GM12878 (cell line): Measurements from ENCODE around the gene TMEM212. TPM values are rescaled to one million over a fixed set of nuclear protein-coding genes. Genes with fewer than 3 reads are reported as not detected.
A peak's percentile ranks its signal among the peaks of the same experiment; 100 is the strongest.

Source experiments
- BHLHE40 ChIP-seq, 2 experiments: fragments of 450-650 bp in 1 of 2; IDR thresholded peaks; 2 replicates each; pipeline ENCODE4 v1.6.1; 2011 to 2017; ENCODE audit warnings: low read depth in 2 of 2, borderline replicate concordance in 1 of 2, improper control_type of control experiment in 1 of 2, low read length in 1 of 2, mild to moderate bottlenecking in 1 of 2
- CBX3 ChIP-seq: fragments of 200-600 bp; sonication (generic); IDR thresholded peaks from 2 replicates; pipeline ENCODE4 v1.6.1; 2016; ENCODE audit warnings: low read depth, borderline replicate concordance
- CTCF ChIP-seq, 3 experiments: IDR thresholded peaks in 2 of 3; conservative IDR thresholded peaks in 1 of 3; 2 replicates each; pipeline ENCODE4 v1.5.1; 2011; ENCODE audit warnings: low read depth in 3 of 3, low read length in 3 of 3, mild to moderate bottlenecking in 3 of 3, control low read depth in 2 of 3, moderate library complexity in 2 of 3, inconsistent platforms in 1 of 3, mixed read lengths in 1 of 3; ENCODE audit not compliant: control insufficient read depth in 2 of 3, insufficient read depth in 1 of 3; ENCODE audit errors: extremely low read depth in 1 of 3
- ESRRA ChIP-seq: IDR thresholded peaks from 2 replicates; pipeline ENCODE4 v1.6.1; 2012; ENCODE audit warnings: mild to moderate bottlenecking, low read length, improper control_type of control experiment
- IKZF1 ChIP-seq: fragments of 450-650 bp; conservative IDR thresholded peaks from 2 replicates; pipeline ENCODE4 v1.6.1; 2017; ENCODE audit warnings: antibody characterized with exemption, mild to moderate bottlenecking
- NBN ChIP-seq: fragments of 450-650 bp; IDR thresholded peaks from 2 replicates; pipeline ENCODE4 v1.6.1; 2016
- NFIC ChIP-seq: IDR thresholded peaks from 2 replicates; pipeline ENCODE4 v1.6.1; 2012; ENCODE audit warnings: low read depth, mild to moderate bottlenecking, inconsistent platforms, low read length, moderate library complexity
- NFYA ChIP-seq: IDR thresholded peaks from 2 replicates; pipeline ENCODE4 v1.6.1; 2011; ENCODE audit warnings: low read depth, mild to moderate bottlenecking, low read length, improper control_type of control experiment, borderline replicate concordance
- POLR2AphosphoS2 ChIP-seq: IDR thresholded peaks from 2 replicates; pipeline ENCODE4 v1.6.1; 2011; ENCODE audit warnings: low read depth, mild to moderate bottlenecking, low read length, improper control_type of control experiment, moderate library complexity
- RAD51 ChIP-seq: fragments of 450-650 bp; IDR thresholded peaks from 2 replicates; pipeline ENCODE4 v1.6.1; 2016; ENCODE audit warnings: moderate library complexity, mild to moderate bottlenecking, inconsistent platforms
- RUNX3 ChIP-seq: IDR thresholded peaks from 2 replicates; pipeline ENCODE4 v1.6.1; 2012; ENCODE audit warnings: low read length, inconsistent platforms
- SMAD5 ChIP-seq: IDR thresholded peaks from 2 replicates; pipeline ENCODE4 v1.6.1; 2016; ENCODE audit warnings: antibody characterized with exemption, low read depth
- SMC3 ChIP-seq: IDR thresholded peaks from 2 replicates; pipeline ENCODE4 v1.6.1; 2011; ENCODE audit warnings: low read length, improper control_type of control experiment, borderline replicate concordance
- SREBF1 ChIP-seq: IDR thresholded peaks from 2 replicates; pipeline ENCODE4 v1.6.1; 2012; ENCODE audit warnings: mild to moderate bottlenecking, low read length
- STAT3 ChIP-seq: IDR thresholded peaks from 2 replicates; pipeline ENCODE4 v1.6.1; 2011; ENCODE audit warnings: low read depth, low read length, improper control_type of control experiment
- TCF3 ChIP-seq: IDR thresholded peaks from 2 replicates; pipeline ENCODE4 v1.6.1; 2012; ENCODE audit warnings: low read depth, mild to moderate bottlenecking, low read length, borderline replicate concordance; ENCODE audit not compliant: insufficient read depth
- USF2 ChIP-seq: IDR thresholded peaks from 2 replicates; pipeline ENCODE4 v1.6.1; 2011; ENCODE audit warnings: low read depth, low read length, improper control_type of control experiment, borderline replicate concordance
- ZBTB4 ChIP-seq: fragments of 450-650 bp; formaldehyde crosslinking; IDR thresholded peaks from 2 replicates; pipeline ENCODE4 v1.4.0; 2022; ENCODE audit warnings: mild to moderate bottlenecking, moderate library complexity
- ZNF217 ChIP-seq: fragments of 450-650 bp; IDR thresholded peaks from 2 replicates; pipeline ENCODE4 v1.6.1; 2017; ENCODE audit warnings: antibody characterized with exemption, mild to moderate bottlenecking
- ZNF384 ChIP-seq: IDR thresholded peaks from 2 replicates; pipeline ENCODE4 v1.6.1; 2012; ENCODE audit warnings: low read depth, mild to moderate bottlenecking, low read length, improper control_type of control experiment, borderline replicate concordance
- ZSCAN29 ChIP-seq: fragments of 450-650 bp; IDR thresholded peaks from 2 replicates; pipeline ENCODE4 v1.6.1; 2017; ENCODE audit warnings: mild to moderate bottlenecking, moderate library complexity
- polyA plus RNA-seq, 11 experiments: library from polyadenylated mRNA; depleted of rRNA in 4 of 11; unstranded in 6 of 11; stranded (reverse) in 5 of 11; fragments of >200 nt; fragmentation: Nextera tagmentation in 4 of 11; fragmentation: Illumina TruSeq in 1 of 11; extraction: Ambion mirVana in 4 of 11; extraction: Trizol in 1 of 11; gene quantifications; 1 replicate in 1 of 11; 2 replicates in 10 of 11; pipeline versions ENCODE4 v1.2.1 to v1.2.3, GENCODE V29; 2011 to 2016; ENCODE audit warnings: inconsistent platforms in 2 of 11, missing spikeins in 2 of 11, low read depth in 1 of 11
- total RNA-seq, 4 experiments: library from RNA; depleted of rRNA in 3 of 4; stranded (reverse); fragments of >200 nt in 3 of 4; fragmentation: Illumina TruSeq in 1 of 4; extraction: Trizol in 1 of 4; gene quantifications; 2 replicates each; pipeline versions ENCODE4 v1.2.1 to v1.2.3, GENCODE V29; 2013 to 2021
- TF ChIP-seq, protein P1 (sequence below): fragments of 450-650 bp; formaldehyde crosslinking; IDR thresholded peaks from 2 replicates; pipeline ENCODE4 v1.5.0; 2022; ENCODE audit warnings: mild to moderate bottlenecking, missing genetic modification characterization

Gene TMEM212
- total and polyA plus RNA-seq, 10 of the 15 experiments (the other 5 are each of a cell fraction or from before 2014, with no cell fraction given): not detected

GRCh38 chr3:171813897-171814460 is 29.2 kb upstream of the TMEM212 start (continued):
- TF ChIP-seq ZBTB4 (CRISPR knock-in tag) (no peak), POLR2AphosphoS2 (no peak), NBN (peak; percentile 96), NFYA (no peak), STAT3 (0 out of 2 replicates have a peak, but pooled peaks have one; percentile 23), ZNF217 (peak; percentile 76; the same call in 1 of the 2 replicates), SMC3 (0 out of 2 replicates have a peak, but pooled peaks have one; percentile 3), CTCF (IDR thresholded peaks at IDR 0.05 in 2 of 3, conservative IDR thresholded peaks at IDR 0.05 in 1 of 3; ENCODE audit: control insufficient read depth in 2 of 3, extremely low read depth in 1 of 3, insufficient read depth in 1 of 3, low read depth in 3 of 3, low read length in 3 of 3) (peak in 1 of 3 experiments; percentile 43; a peak in 2 of 6 replicates), ZSCAN29 (no peak), ESRRA (0 out of 2 replicates have a peak, but pooled peaks have one; percentile 14), SREBF1 (no peak), BHLHE40 (IDR thresholded peaks at IDR 0.05; ENCODE audit: borderline replicate concordance in 1 of 2, low read depth in 2 of 2, low read length in 1 of 2) (peak; percentile 54 to 83), CBX3 (no peak), SMAD5 (no peak), NFIC (no peak), USF2 (no peak; the same call in 1 of the 2 replicates), TCF3 (no peak), RAD51 (peak; percentile 78), IKZF1 (peak; percentile 85), ZNF384 (peak; percentile 91), RUNX3 (no peak)
- TF ChIP-seq, protein P1, sequence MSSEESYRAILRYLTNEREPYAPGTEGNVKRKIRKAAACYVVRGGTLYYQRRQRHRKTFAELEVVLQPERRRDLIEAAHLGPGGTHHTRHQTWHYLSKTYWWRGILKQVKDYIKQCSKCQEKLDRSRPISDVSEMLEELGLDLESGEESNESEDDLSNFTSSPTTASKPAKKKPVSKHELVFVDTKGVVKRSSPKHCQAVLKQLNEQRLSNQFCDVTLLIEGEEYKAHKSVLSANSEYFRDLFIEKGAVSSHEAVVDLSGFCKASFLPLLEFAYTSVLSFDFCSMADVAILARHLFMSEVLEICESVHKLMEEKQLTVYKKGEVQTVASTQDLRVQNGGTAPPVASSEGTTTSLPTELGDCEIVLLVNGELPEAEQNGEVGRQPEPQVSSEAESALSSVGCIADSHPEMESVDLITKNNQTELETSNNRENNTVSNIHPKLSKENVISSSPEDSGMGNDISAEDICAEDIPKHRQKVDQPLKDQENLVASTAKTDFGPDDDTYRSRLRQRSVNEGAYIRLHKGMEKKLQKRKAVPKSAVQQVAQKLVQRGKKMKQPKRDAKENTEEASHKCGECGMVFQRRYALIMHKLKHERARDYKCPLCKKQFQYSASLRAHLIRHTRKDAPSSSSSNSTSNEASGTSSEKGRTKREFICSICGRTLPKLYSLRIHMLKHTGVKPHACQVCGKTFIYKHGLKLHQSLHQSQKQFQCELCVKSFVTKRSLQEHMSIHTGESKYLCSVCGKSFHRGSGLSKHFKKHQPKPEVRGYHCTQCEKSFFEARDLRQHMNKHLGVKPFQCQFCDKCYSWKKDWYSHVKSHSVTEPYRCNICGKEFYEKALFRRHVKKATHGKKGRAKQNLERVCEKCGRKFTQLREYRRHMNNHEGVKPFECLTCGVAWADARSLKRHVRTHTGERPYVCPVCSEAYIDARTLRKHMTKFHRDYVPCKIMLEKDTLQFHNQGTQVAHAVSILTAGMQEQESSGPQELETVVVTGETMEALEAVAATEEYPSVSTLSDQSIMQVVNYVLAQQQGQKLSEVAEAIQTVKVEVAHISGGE (CRISPR knock-in tag): no peak
